NT2/D1 (cell line): ENCODE measurements around the gene CCDC88A.

ENCODE experiments used
- SUZ12 ChIP-seq: IDR thresholded peaks from 2 replicates; pipeline ENCODE4 v1.6.1; 2011; ENCODE audit not compliant: insufficient read length, insufficient read depth; ENCODE audit errors: extremely low read depth
- YY1 ChIP-seq: IDR thresholded peaks from 2 replicates; pipeline ENCODE4 v1.6.1; 2011; ENCODE audit not compliant: insufficient read length, insufficient read depth
- ZNF274 ChIP-seq: IDR thresholded peaks from 2 replicates; pipeline ENCODE4 v1.6.1; 2011; ENCODE audit warnings: mild to moderate bottlenecking, low read depth, low read length

DNA sequence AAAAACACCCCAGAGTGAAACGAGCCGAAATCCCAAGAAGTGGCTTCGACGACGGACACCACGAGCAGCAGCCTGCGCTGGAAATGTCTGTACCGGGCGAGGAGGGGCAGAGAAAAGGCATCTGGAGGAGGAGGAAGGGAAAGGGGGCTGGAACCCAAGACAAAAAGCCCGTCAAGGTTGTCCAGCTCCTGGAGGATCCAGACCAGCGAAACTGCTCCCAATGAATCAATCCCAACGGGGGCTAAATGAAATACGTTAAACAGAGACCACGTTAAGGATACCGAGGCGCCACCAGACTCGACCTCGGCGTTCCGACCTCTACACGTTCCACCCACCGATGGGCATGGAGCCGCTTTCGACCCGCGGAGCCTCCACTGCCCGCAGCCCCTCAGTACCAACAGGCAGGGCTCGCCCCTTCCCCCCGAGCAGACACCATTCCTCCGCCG, 400 bp downstream of the CCDC88A start:
- no peak for TF ChIP-seq ZNF274
- TF ChIP-seq YY1, result no peak
- no peak for TF ChIP-seq SUZ12
